ENCODE measurements around the gene TSC2.

TSC2 gene

DNA sequence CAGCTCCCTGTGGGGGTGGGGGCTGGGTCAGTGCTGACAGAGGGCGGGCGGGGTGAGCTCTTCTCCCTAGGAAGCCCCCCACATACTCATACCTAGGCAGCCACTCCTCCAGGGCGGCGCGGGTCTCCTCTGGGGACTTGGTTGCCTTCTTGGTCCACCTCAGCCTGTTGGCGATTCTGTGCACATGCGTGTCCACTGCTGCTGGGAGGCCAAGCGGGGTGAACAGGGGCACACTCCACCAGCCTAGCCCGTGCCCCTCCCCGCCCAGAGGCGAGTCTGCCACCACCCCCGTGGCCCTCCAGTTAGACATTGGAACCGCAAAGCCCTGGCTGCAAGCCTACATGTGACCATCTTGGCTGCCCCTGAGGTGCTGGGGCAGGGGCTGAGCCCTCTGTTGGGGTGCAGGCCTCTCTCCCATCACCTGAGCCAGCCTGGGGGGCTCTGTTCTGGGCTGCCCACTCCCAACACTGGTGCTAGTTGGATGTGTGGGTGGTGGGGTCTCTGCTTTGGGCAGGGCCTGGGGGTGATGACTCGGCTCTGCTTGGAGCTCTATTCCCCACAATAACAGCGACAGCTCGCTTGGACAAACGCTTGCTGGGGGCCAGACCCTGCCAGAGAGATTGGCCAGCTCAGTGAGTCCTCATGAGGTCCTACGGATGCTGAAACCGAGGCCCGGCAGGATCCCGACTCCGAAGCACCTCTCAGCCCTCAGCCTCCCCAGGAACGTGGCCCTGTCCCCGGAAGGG, 7.6 kb upstream of the TSC2 start:
- Histone ChIP-seq H3K27me3 (replicated peaks in 2 of 5; ENCODE audit: control insufficient read depth in 4 of 5, insufficient read depth in 5 of 5, low read length in 4 of 5) (no peaks in the 10 kb centered on the region), H3K9me3 (ENCODE audit: control extremely low read depth in 1 of 5, control insufficient read depth in 4 of 5, insufficient read depth in 2 of 5, low read depth in 1 of 5, low read length in 4 of 5) (no peaks in the 10 kb centered on the region), H3K4me1 (ENCODE audit: control extremely low read depth in 1 of 4, control insufficient read depth in 4 of 4, insufficient read depth in 4 of 4, low read length in 3 of 4) (peaks cover 0 to 25% (median 19%) of the 10 kb centered on the region in 4 experiments), H3K27ac (ENCODE audit: insufficient read depth in 1 of 2, low read depth in 1 of 2, low read length in 2 of 2, poor library complexity in 1 of 2, severe bottlenecking in 2 of 2) (no peak overlapping the region), H3K4me3 (ENCODE audit: control insufficient read depth in 1 of 7, extremely low read depth in 1 of 7, insufficient read depth in 4 of 7, low read depth in 2 of 7, low read length in 6 of 7) (no peak overlapping the region), H3K36me3 (ENCODE audit: control insufficient read depth in 4 of 4, insufficient read depth in 4 of 4, low read length in 3 of 4) (peaks cover 0 to 13% (median 3%) of the 10 kb centered on the region in 4 experiments)
- CTCF ChIA-PET: interaction anchor here (1.1 to 1.7 kb wide), 4 partner anchors 10 to 35 kb away, joined by 3 to 5 read pairs (median 4); no protein-coding TSS in a partner anchor
- 97% methylated on average over 24 of the region's 24 CpGs for WGBS (ENCODE audit: insufficient coverage)
- DNase-seq: no peak
- POLR2A ChIA-PET: no interaction called here

DNA sequence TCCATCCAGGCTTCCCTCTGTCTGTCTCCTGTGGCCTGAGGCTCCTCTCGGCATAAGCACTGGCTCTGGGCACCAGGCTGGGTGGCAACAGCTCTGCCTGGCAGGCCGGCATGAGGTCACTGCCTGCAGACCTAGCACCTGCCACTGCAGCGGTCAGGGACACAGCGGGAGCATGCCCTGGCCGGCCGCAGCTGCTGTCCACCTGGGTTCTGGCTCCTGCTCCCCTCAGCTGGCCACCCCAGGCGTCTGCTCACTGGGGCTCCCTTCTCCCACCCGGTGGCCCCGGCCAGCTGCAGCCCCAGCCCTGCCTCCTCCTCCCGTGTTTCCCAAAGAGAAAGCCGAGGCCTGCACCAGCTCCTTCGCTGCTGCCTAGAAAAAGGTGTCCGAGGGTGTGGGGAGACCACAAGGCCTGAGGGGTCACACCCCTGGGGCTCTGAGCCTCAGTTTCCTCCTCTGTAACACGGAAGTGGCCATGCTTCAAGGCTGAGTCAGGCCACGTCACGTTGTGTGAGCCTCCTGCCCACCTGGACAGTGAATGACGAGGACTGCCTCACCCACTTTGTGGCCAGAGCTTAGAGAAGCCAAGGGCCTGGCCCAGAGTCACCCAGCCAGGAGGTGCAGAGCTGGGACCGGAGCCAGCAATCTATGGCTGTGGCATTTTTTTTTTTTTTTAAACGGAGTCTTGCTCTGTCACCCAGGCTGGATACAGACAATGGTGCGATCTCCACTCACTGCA, 6.8 kb upstream of the TSC2 start:
- 97% methylated on average over 15 of the region's 20 CpGs for WGBS (ENCODE audit: insufficient coverage)
- H3K4me1 ChIP-seq (ENCODE audit: control extremely low read depth in 1 of 4, control insufficient read depth in 4 of 4, insufficient read depth in 4 of 4, low read length in 3 of 4): peaks cover 0 to 26% (median 19%) of the 10 kb centered on the region in 4 experiments
- no peak overlapping the region for H3K4me3 ChIP-seq (ENCODE audit: control insufficient read depth in 1 of 7, extremely low read depth in 1 of 7, insufficient read depth in 4 of 7, low read depth in 2 of 7, low read length in 6 of 7)
- H3K36me3 ChIP-seq (ENCODE audit: control insufficient read depth in 4 of 4, insufficient read depth in 4 of 4, low read length in 3 of 4): peaks cover 0 to 13% (median 3%) of the 10 kb centered on the region in 4 experiments
- H3K9me3 ChIP-seq (ENCODE audit: control extremely low read depth in 1 of 5, control insufficient read depth in 4 of 5, insufficient read depth in 2 of 5, low read depth in 1 of 5, low read length in 4 of 5): no peaks in the 10 kb centered on the region
- ChIA-PET POLR2A (interaction anchor here (0.6 kb wide), 1 partner anchor 509 kb away, joined by 3 read pairs; no protein-coding TSS in a partner anchor), CTCF (interaction anchor here (1.0 to 1.7 kb wide), 4 partner anchors 11 to 35 kb away, joined by 3 to 4 read pairs (median 4); no protein-coding TSS in a partner anchor)
- DNase-seq: no peak
- H3K27ac ChIP-seq (ENCODE audit: insufficient read depth in 1 of 2, low read depth in 1 of 2, low read length in 2 of 2, poor library complexity in 1 of 2, severe bottlenecking in 2 of 2): no peak overlapping the region
- H3K27me3 ChIP-seq (replicated peaks in 2 of 5; ENCODE audit: control insufficient read depth in 4 of 5, insufficient read depth in 5 of 5, low read length in 4 of 5): no peaks in the 10 kb centered on the region

DNA sequence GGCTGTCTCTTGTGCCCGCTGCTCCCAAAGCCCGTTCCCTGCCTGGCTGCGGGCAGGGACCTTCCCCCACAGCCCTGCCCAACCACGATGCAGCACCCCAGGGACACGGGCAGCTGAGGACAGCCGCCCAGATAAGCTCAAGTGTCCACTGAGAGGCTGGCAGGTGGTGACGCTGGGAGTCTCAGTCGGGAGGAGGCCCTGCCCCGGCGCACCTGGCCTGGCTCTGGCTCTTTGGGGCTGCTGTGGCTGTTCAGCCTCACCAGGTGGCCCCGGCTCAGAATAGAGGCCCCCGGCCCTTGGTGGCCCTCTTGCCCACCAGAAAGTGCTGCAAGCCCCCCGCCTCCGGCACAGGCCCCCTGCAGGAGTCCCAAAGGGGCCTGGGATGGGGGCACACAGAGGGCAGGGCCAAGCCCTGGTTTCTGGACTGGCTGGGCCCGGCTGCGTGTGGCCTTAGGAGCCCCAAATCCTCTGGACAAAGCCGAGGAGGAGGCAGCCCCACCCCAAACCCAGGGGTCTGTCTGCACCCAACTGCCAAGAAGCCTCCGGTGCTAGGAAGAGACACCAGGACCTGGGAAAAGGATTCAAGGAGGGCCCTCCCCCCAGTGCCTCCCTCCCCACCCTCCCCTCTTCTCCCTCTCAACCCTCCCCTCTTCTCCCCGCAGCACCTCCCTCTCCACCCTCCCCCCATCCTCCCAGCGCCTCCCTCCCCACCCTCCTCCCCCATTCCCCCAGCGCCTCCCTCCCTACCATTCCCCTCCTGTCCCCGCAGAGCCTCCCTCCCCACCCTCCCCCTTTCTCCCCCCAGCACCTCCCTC, 5.4 kb upstream of the TSC2 start:
- H3K27me3 ChIP-seq (replicated peaks in 2 of 5; ENCODE audit: control insufficient read depth in 4 of 5, insufficient read depth in 5 of 5, low read length in 4 of 5): no peaks in the 10 kb centered on the region
- CTCF ChIA-PET: interaction anchor here (1.0 kb wide), 1 partner anchor 12 kb away, joined by 3 read pairs; no protein-coding TSS in a partner anchor
- POLR2A ChIA-PET: no interaction called here
- H3K27ac ChIP-seq (ENCODE audit: insufficient read depth in 1 of 2, low read depth in 1 of 2, low read length in 2 of 2, poor library complexity in 1 of 2, severe bottlenecking in 2 of 2): no peak overlapping the region
- no peaks in the 10 kb centered on the region for H3K9me3 ChIP-seq (ENCODE audit: control extremely low read depth in 1 of 5, control insufficient read depth in 4 of 5, insufficient read depth in 2 of 5, low read depth in 1 of 5, low read length in 4 of 5)
- 91% methylated on average over 13 of the region's 22 CpGs for WGBS (ENCODE audit: insufficient coverage)
- H3K4me1 ChIP-seq (ENCODE audit: control extremely low read depth in 1 of 4, control insufficient read depth in 4 of 4, insufficient read depth in 4 of 4, low read length in 3 of 4): peaks cover 0 to 40% (median 30%) of the 10 kb centered on the region in 4 experiments
- no peak for DNase-seq
- no peak overlapping the region for H3K4me3 ChIP-seq (ENCODE audit: control insufficient read depth in 1 of 7, extremely low read depth in 1 of 7, insufficient read depth in 4 of 7, low read depth in 2 of 7, low read length in 6 of 7)
- peaks cover 0 to 13% (median 3%) of the 10 kb centered on the region in 4 experiments for H3K36me3 ChIP-seq (ENCODE audit: control insufficient read depth in 4 of 4, insufficient read depth in 4 of 4, low read length in 3 of 4)

DNA sequence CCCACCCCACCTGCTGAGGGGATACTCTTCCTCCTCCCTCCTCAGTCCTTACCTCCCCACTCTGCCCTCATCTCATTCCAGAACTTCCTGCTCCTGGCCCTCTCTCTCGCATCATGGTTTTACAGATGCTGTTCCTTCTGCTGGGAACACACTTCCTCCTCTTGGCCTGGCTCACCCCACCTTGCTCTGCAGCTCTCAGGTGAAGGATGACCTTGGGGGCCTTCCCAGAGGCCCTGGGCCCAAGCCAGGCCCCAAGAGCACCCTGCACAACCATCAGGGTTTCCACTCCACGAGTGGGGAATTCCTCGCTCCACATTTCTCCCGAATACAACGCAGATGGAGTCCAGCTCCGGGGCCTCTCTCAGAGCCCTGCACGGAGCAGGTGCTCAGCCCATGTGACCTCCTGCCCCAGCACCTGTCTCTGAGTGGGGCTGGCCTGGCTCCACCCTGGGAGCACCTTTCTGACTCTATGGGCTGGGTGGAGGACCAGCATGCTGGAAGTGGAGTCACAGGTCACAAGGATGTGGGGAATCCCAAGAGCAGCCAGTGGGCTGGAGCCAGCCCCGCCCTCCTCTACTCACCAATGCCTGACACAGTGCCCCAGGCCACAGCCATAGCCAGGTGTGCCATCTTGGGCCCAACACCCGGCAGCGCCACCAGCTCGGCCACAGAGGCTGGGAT, 4.7 kb upstream of the TSC2 start:
- CTCF ChIA-PET: interaction anchor here (0.7 to 1.5 kb wide), 3 partner anchors 11 to 97 kb away, joined by 3 to 4 read pairs (median 3); no protein-coding TSS in a partner anchor
- H3K27me3 ChIP-seq (replicated peaks in 2 of 5; ENCODE audit: control insufficient read depth in 4 of 5, insufficient read depth in 5 of 5, low read length in 4 of 5): no peaks in the 10 kb centered on the region
- H3K36me3 ChIP-seq (ENCODE audit: control insufficient read depth in 4 of 4, insufficient read depth in 4 of 4, low read length in 3 of 4): peaks cover 0 to 13% (median 3%) of the 10 kb centered on the region in 4 experiments
- POLR2A ChIA-PET: no interaction called here
- peaks cover 0 to 41% (median 31%) of the 10 kb centered on the region in 4 experiments for H3K4me1 ChIP-seq (ENCODE audit: control extremely low read depth in 1 of 4, control insufficient read depth in 4 of 4, insufficient read depth in 4 of 4, low read length in 3 of 4)
- no peaks in the 10 kb centered on the region for H3K9me3 ChIP-seq (ENCODE audit: control extremely low read depth in 1 of 5, control insufficient read depth in 4 of 5, insufficient read depth in 2 of 5, low read depth in 1 of 5, low read length in 4 of 5)
- 90% methylated on average over 8 of the region's 11 CpGs for WGBS (ENCODE audit: insufficient coverage)
- H3K4me3 ChIP-seq (ENCODE audit: control insufficient read depth in 1 of 7, extremely low read depth in 1 of 7, insufficient read depth in 4 of 7, low read depth in 2 of 7, low read length in 6 of 7): no peak overlapping the region
- DNase-seq: no peak
- H3K27ac ChIP-seq (ENCODE audit: insufficient read depth in 1 of 2, low read depth in 1 of 2, low read length in 2 of 2, poor library complexity in 1 of 2, severe bottlenecking in 2 of 2): no peak overlapping the region

DNA sequence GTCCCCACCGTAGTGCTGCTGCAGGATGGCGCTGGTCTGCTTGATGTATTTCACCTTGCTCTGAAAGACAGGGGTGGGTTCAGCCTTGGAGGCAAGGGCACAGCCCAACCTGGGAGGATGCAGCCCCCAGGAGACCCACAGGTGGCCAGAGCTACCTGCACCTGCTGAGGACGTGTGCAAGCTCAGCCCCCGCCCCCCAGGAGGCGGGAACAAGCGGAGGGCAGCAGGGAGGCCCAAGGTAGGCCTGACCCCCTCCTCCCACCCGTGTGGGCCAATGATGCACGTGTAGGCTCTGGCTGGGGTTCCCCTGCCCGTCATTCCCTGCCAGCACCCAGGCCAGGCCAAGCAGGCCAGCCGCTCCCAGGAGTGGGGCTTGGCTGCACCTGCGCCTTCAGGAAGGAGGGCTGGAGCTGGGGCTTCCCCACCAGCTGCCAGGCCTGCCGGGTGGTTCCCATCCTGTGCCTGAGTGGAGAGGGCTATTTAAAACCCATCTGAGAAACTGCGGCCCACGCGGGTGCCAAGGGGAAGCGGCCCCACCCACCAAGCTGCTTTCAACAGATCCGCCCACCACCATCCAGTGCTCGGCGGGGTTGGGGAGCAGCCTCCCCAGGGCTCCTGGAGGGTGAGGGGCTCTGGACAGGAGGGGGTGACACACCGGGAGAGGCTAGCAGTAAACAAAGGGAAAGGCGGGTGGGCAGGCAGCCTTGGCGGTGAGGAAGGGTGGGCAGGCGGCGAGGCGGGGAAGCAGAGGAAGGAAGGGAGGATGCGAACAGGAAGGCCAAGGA, 3.9 kb upstream of the TSC2 start:
- H3K4me3 ChIP-seq (ENCODE audit: control insufficient read depth in 1 of 7, extremely low read depth in 1 of 7, insufficient read depth in 4 of 7, low read depth in 2 of 7, low read length in 6 of 7): peak overlapping the region in 3 of 7 experiments; percentile 36 to 50 (median 50)
- H3K4me1 ChIP-seq (ENCODE audit: control extremely low read depth in 1 of 4, control insufficient read depth in 4 of 4, insufficient read depth in 4 of 4, low read length in 3 of 4): peaks cover 2 to 48% (median 38%) of the 10 kb centered on the region in 4 experiments
- H3K9me3 ChIP-seq (ENCODE audit: control extremely low read depth in 1 of 5, control insufficient read depth in 4 of 5, insufficient read depth in 2 of 5, low read depth in 1 of 5, low read length in 4 of 5): no peaks in the 10 kb centered on the region

More for the DNA sequence above, 3.9 kb upstream of the TSC2 start:
- Histone ChIP-seq H3K27me3 (replicated peaks in 2 of 5; ENCODE audit: control insufficient read depth in 4 of 5, insufficient read depth in 5 of 5, low read length in 4 of 5) (no peaks in the 10 kb centered on the region), H3K36me3 (ENCODE audit: control insufficient read depth in 4 of 4, insufficient read depth in 4 of 4, low read length in 3 of 4) (peaks cover 0 to 13% (median 3%) of the 10 kb centered on the region in 4 experiments), H3K27ac (ENCODE audit: insufficient read depth in 1 of 2, low read depth in 1 of 2, low read length in 2 of 2, poor library complexity in 1 of 2, severe bottlenecking in 2 of 2) (no peak overlapping the region)
- POLR2A ChIA-PET: no interaction called here
- WGBS (ENCODE audit: insufficient coverage): 48% methylated on average over 16 of the region's 26 CpGs
- CTCF ChIA-PET: interaction anchor here (0.7 to 1.5 kb wide), 4 partner anchors 12 to 97 kb away, joined by 3 to 4 read pairs (median 3); no protein-coding TSS in a partner anchor
- peak in 2 of 3 donors; percentile 61 to 62 for DNase-seq
